ENCODE results near the gene SERPINC1. TPM values are rescaled to one million over a fixed set of nuclear protein-coding genes. Genes with fewer than 3 reads are reported as not detected.

Gene SERPINC1
- total and polyA plus RNA-seq, 10 of the 15 experiments (the other 5 are each of a cell fraction or from before 2014, with no cell fraction given), result 0.11 to 0.44 TPM; not detected in 8

GRCh38 chr1:173870252-173871075, 46.7 kb downstream of the SERPINC1 start:
- ChIA-PET RAD21 (ENCODE audit: unreplicated experiment) (interaction anchor here (1.1 to 2.7 kb wide), 4 partner anchors 10 to 460 kb away, joined by 3 to 9 read pairs (median 6); partner anchors contain the start of gene KLHL20), CTCF (interaction anchor here (1.1 to 2.0 kb wide), 4 partner anchors 10 to 441 kb away, joined by 3 to 6 read pairs (median 4); partner anchors contain the start of genes CENPL and DARS2), SMC1A (ENCODE audit: uncharacterized antibody, unreplicated experiment) (interaction anchor here (1.0 to 3.1 kb wide), 4 partner anchors 19 to 440 kb away, joined by 3 to 11 read pairs (median 6); partner anchors contain the start of genes CENPL and DARS2), POLR2A (interaction anchor here (1.0 to 3.3 kb wide), 2 partner anchors 27 to 46 kb away, joined by 3 to 17 read pairs; partner anchors contain the start of genes CENPL and DARS2)
- H3K4me3 ChIP-seq, result peak overlapping the region; percentile 91; the same call in 1 of the 2 replicates
- peak overlapping the region; percentile 43; the same call in 1 of the 2 replicates for H3K9ac ChIP-seq (ENCODE audit: control insufficient read depth, insufficient read depth, low read length)
- FAIRE-seq (peak; percentile 44), ATAC-seq (peak; percentile 12), DNase-seq (ENCODE audit: low read depth, low spot score) (peak; percentile 53)
- H4K20me1 ChIP-seq (ENCODE audit: control insufficient read depth, insufficient read depth), result no peaks in the 10 kb centered on the region
- peak overlapping the region; percentile 89 for H3K27ac ChIP-seq (ENCODE audit: control insufficient read depth, insufficient read depth)
- H3K9me3 ChIP-seq (replicated peaks; ENCODE audit: control insufficient read depth, insufficient read depth, low read length), result no peaks in the 10 kb centered on the region
- peak overlapping the region; percentile 95 for H3K4me2 ChIP-seq (ENCODE audit: control insufficient read depth, insufficient read depth)
- in situ Hi-C loops (cut with MboI), result no loop called here
- H3K4me1 ChIP-seq (ENCODE audit: control insufficient read depth, insufficient read depth, low read length), result peaks cover 15% of the 10 kb centered on the region
- peak overlapping the region; percentile 77 for H2AFZ ChIP-seq (ENCODE audit: control insufficient read depth, low read depth, low read length)
- BruUV-seq (replicated peaks), result TSS peak; percentile 56
- no peaks in the 10 kb centered on the region for H3K27me3 ChIP-seq (replicated peaks in 1 of 2; ENCODE audit: control insufficient read depth in 2 of 2, insufficient read depth in 2 of 2, low read length in 1 of 2)
- peaks cover 4 to 14% of the 10 kb centered on the region in 2 experiments; a peak in 3 of 4 replicates for H3K36me3 ChIP-seq (ENCODE audit: control insufficient read depth in 2 of 2, insufficient read depth in 2 of 2, low read length in 1 of 2)
- intact Hi-C loops (cut with micrococcal nuclease; ENCODE audit: unreplicated experiment), result no loop called here
- H3K79me2 ChIP-seq (ENCODE audit: control insufficient read depth, insufficient read depth, low read length), result peaks cover 29% of the 10 kb centered on the region
- 32% methylated on average over 15 of the region's 15 CpGs for WGBS (ENCODE audit: insufficient coverage, insufficient replicate concordance, low lambda C conversion rate, missing lambda C conversion rate)
- TF ChIP-seq JUNB (IDR thresholded peaks at IDR 0.05), result peak; percentile 81
- TF ChIP-seq MYB (IDR thresholded peaks at IDR 0.05; ENCODE audit: borderline replicate concordance, low read depth, low read length), result no peak
- TF ChIP-seq ZZZ3 (IDR thresholded peaks at IDR 0.05; ENCODE audit: control insufficient read depth, insufficient read length, low read depth), result no peak
- no peak for TF ChIP-seq YBX1 (IDR thresholded peaks at IDR 0.05)
- TF ChIP-seq NFYB (IDR thresholded peaks at IDR 0.05; ENCODE audit: insufficient read depth, low read depth, low read length), result no peak
- 0 out of 2 replicates have a peak, but pooled peaks have one; percentile 24 for TF ChIP-seq MLLT1 (IDR thresholded peaks at IDR 0.05)
- no peak for TF ChIP-seq BCL3 (IDR thresholded peaks at IDR 0.05; ENCODE audit: borderline replicate concordance, insufficient read depth, low read depth, low read length, poor library complexity, severe bottlenecking)
- TF ChIP-seq RELB (IDR thresholded peaks at IDR 0.05; ENCODE audit: low read depth), result no peak
- TF ChIP-seq BACH1 (IDR thresholded peaks at IDR 0.05; ENCODE audit: borderline replicate concordance), result no peak
- TF ChIP-seq E2F4 (IDR thresholded peaks at IDR 0.05; ENCODE audit: low read depth, low read length), result no peak
- no peak for TF ChIP-seq PML (IDR thresholded peaks at IDR 0.05; ENCODE audit: low read length)
- TF ChIP-seq PAX8 (IDR thresholded peaks at IDR 0.05), result no peak
- no peak for TF ChIP-seq DPF2 (IDR thresholded peaks at IDR 0.05)
- TF ChIP-seq BMI1 (IDR thresholded peaks at IDR 0.05; ENCODE audit: borderline replicate concordance), result no peak
- TF ChIP-seq NFYA (IDR thresholded peaks at IDR 0.05; ENCODE audit: borderline replicate concordance, low read depth, low read length), result no peak

Measured in GM12878 (cell line).